CD4-positive, alpha-beta T cell treated with Interferon alpha-2 for 1 hour (primary cell): ENCODE results near the gene ITGA1.
"Not testable (repeated sequence)": the region's sequence is repeated elsewhere in the genome, so short reads cannot be mapped to it uniquely, and the experiment has no call there.

ENCODE experiments used
- DNase-seq, 2 donors: peaks; one replicate each; pipeline ENCODE4 v3.0.0-alpha.2; 2020 to 2022

ITGA1 gene

GRCh38 chr5:52834320-52834719, 46.6 kb downstream of the ITGA1 start:
- DNase-seq = no peak

GRCh38 chr5:52837068-52837467, 49.4 kb downstream of the ITGA1 start:
- DNase-seq = no peak

GRCh38 chr5:52837591-52838001, 49.9 kb downstream of the ITGA1 start:
- no peak for DNase-seq

- no peak for DNase-seq
Observed at GRCh38 chr5:52838326-52839015, 50.8 kb downstream of the ITGA1 start.

GRCh38 chr5:52839285-52839684, 51.6 kb downstream of the ITGA1 start:
- DNase-seq = no peak

GRCh38 chr5:52840277-52841050, 52.7 kb downstream of the ITGA1 start:
- DNase-seq = no peak

- DNase-seq = no peak
Observed at GRCh38 chr5:52841114-52841513, 53.4 kb downstream of the ITGA1 start.

GRCh38 chr5:52842111-52842510, 54.4 kb downstream of the ITGA1 start:
- DNase-seq = no peak

GRCh38 chr5:52844885-52845284, 57.2 kb downstream of the ITGA1 start:
- DNase-seq = no peak

- no peak for DNase-seq
Observed at GRCh38 chr5:52846182-52846842, 58.6 kb downstream of the ITGA1 start.

- not testable (repeated sequence) for DNase-seq
Observed at GRCh38 chr5:52848688-52849087, 61.0 kb downstream of the ITGA1 start.

GRCh38 chr5:52849544-52849943, 61.8 kb downstream of the ITGA1 start:
- no peak for DNase-seq

GRCh38 chr5:52853650-52854049, 65.9 kb downstream of the ITGA1 start:
- no peak for DNase-seq

GRCh38 chr5:52854301-52854700, 66.6 kb downstream of the ITGA1 start:
- no peak for DNase-seq

GRCh38 chr5:52854949-52855348, 67.2 kb downstream of the ITGA1 start:
- no peak for DNase-seq

- DNase-seq = no peak
Observed at GRCh38 chr5:52856564-52856963, 68.8 kb downstream of the ITGA1 start.

- DNase-seq = no peak
Observed at GRCh38 chr5:52859628-52860027, 71.9 kb downstream of the ITGA1 start.

- DNase-seq = no peak
Observed at GRCh38 chr5:52861368-52861767, 73.7 kb downstream of the ITGA1 start.

- DNase-seq = no peak
Observed at GRCh38 chr5:52863715-52864290, 76.1 kb downstream of the ITGA1 start.

- no peak for DNase-seq
Observed at GRCh38 chr5:52864371-52864770, 76.7 kb downstream of the ITGA1 start.

GRCh38 chr5:52864884-52865283, 77.2 kb downstream of the ITGA1 start:
- DNase-seq = no peak

- not testable (repeated sequence) for DNase-seq
Observed at GRCh38 chr5:52865991-52866390, 78.3 kb downstream of the ITGA1 start.

- DNase-seq = no peak
Observed at GRCh38 chr5:52867809-52868208, 80.1 kb downstream of the ITGA1 start.

GRCh38 chr5:52868417-52868816, 80.7 kb downstream of the ITGA1 start:
- DNase-seq = no peak
